Measurements from ENCODE around the gene EPS15.

DNA sequence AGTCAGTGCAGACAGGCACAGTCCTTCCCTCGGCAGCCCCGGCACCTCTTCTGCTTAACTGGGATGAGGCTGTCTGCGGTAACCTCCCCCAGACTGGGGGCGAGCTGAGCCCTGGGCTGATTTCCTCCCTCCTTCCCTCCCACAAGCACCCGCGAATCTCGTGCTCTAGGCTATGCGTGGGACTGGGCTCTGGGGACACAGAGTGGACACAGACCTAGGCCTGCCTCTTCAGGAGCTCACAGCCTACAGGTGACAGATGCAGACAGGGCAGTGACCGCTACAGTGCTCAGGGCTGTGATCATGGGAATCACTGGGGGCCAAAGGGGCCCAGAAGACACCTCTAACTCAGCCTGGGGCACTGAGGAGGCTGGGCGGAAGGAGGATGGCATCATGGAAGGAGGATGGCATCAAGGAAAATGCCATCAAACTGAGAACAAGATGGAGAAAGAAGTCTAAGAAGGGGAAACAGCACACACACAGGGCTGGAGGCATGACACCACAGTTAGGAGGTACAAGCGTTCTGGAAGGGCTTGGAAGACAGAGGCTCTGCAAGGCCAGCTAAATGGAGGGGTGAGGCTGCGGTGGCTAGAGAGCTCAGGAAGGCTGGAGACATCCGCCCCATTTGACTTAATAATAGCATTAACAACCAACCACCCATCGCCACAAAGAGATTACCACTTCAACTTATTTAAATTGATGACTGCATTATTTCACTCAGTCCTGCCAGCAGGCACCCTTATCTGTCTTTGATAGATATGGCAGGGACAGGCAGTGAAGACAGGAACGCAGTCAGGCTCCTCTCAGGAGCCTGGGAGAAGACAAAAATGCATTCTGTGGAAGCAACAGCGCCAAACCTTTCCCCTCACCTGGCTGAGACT is 192.9 kb downstream of the EPS15 start:
- TF ChIP-seq, protein P1, sequence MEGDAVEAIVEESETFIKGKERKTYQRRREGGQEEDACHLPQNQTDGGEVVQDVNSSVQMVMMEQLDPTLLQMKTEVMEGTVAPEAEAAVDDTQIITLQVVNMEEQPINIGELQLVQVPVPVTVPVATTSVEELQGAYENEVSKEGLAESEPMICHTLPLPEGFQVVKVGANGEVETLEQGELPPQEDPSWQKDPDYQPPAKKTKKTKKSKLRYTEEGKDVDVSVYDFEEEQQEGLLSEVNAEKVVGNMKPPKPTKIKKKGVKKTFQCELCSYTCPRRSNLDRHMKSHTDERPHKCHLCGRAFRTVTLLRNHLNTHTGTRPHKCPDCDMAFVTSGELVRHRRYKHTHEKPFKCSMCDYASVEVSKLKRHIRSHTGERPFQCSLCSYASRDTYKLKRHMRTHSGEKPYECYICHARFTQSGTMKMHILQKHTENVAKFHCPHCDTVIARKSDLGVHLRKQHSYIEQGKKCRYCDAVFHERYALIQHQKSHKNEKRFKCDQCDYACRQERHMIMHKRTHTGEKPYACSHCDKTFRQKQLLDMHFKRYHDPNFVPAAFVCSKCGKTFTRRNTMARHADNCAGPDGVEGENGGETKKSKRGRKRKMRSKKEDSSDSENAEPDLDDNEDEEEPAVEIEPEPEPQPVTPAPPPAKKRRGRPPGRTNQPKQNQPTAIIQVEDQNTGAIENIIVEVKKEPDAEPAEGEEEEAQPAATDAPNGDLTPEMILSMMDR (conservative IDR thresholded peaks at IDR 0.05; ENCODE audit: low read length) = no peak
- TF ChIP-seq EZH2phosphoT487 (IDR thresholded peaks at IDR 0.05; ENCODE audit: borderline replicate concordance) = no peak

Measured in Loucy (cell line).